ENCODE results near the gene ERVFRD-1.
"Not testable (repeated sequence)": the region's sequence is repeated elsewhere in the genome, so short reads cannot be mapped to it uniquely, and the experiment has no call there.

The ERVFRD-1 gene

GRCh38 chr6:11128608-11129007, 17.1 kb upstream of the ERVFRD-1 start:
- no peak for DNase-seq (ENCODE audit: low read depth)

- peak; percentile 18 for DNase-seq (ENCODE audit: low read depth)
Observed at GRCh38 chr6:11126876-11127275, 15.4 kb upstream of the ERVFRD-1 start.

GRCh38 chr6:11123978-11124377, 12.5 kb upstream of the ERVFRD-1 start:
- DNase-seq (ENCODE audit: low read depth), result no peak

- no peak for DNase-seq (ENCODE audit: low read depth)
Observed at GRCh38 chr6:11122380-11122779, 10.9 kb upstream of the ERVFRD-1 start.

- no peak for DNase-seq (ENCODE audit: low read depth)
Observed at GRCh38 chr6:11121851-11122250, 10.3 kb upstream of the ERVFRD-1 start.

- peak; percentile 60 for DNase-seq (ENCODE audit: low read depth)
Observed at GRCh38 chr6:11120271-11121005, 8.9 kb upstream of the ERVFRD-1 start.

GRCh38 chr6:11115808-11116536, 4.4 kb upstream of the ERVFRD-1 start:
- DNase-seq (ENCODE audit: low read depth), result peak; percentile 41

GRCh38 chr6:11113038-11113437, 1.5 kb upstream of the ERVFRD-1 start:
- DNase-seq (ENCODE audit: low read depth), result peak; percentile 24

- no peak for DNase-seq (ENCODE audit: low read depth)
Observed at GRCh38 chr6:11111769-11112437, 378 bp upstream of the ERVFRD-1 start.

- DNase-seq (ENCODE audit: low read depth), result no peak
Observed at GRCh38 chr6:11108726-11109125, 2.8 kb downstream of the ERVFRD-1 start.

- no peak for DNase-seq (ENCODE audit: low read depth)
Observed at GRCh38 chr6:11103065-11103464, 8.5 kb downstream of the ERVFRD-1 start.

- no peak for DNase-seq (ENCODE audit: low read depth)
Observed at GRCh38 chr6:11101417-11101816, 10.1 kb downstream of the ERVFRD-1 start.

- no peak for DNase-seq (ENCODE audit: low read depth)
Observed at GRCh38 chr6:11098004-11098403, 13.5 kb downstream of the ERVFRD-1 start.

GRCh38 chr6:11097476-11097875, 14.0 kb downstream of the ERVFRD-1 start:
- no peak for DNase-seq (ENCODE audit: low read depth)

- peak; percentile 73 for DNase-seq (ENCODE audit: low read depth)
Observed at GRCh38 chr6:11096109-11096508, 15.4 kb downstream of the ERVFRD-1 start.

- DNase-seq (ENCODE audit: low read depth), result no peak
Observed at GRCh38 chr6:11094941-11095340, 16.6 kb downstream of the ERVFRD-1 start.

- peak; percentile 68 for DNase-seq (ENCODE audit: low read depth)
Observed at GRCh38 chr6:11094411-11094851, 17.1 kb downstream of the ERVFRD-1 start.

- DNase-seq (ENCODE audit: low read depth), result peak; percentile 99
Observed at GRCh38 chr6:11093626-11094410, 17.7 kb downstream of the ERVFRD-1 start, which contains the start of gene SMIM13. TSS of gene SMIM13 (plus strand) at chr6:11093834. CDS start at chr6:11094314, 480 bp downstream.

- no peak for DNase-seq (ENCODE audit: low read depth)
Observed at GRCh38 chr6:11093376-11093625, 18.2 kb downstream of the ERVFRD-1 start.

- DNase-seq (ENCODE audit: low read depth), result no peak
Observed at GRCh38 chr6:11092668-11093375, 18.7 kb downstream of the ERVFRD-1 start.

GRCh38 chr6:11091141-11091540, 20.4 kb downstream of the ERVFRD-1 start:
- DNase-seq (ENCODE audit: low read depth), result not testable (repeated sequence)

GRCh38 chr6:11089695-11090094, 21.8 kb downstream of the ERVFRD-1 start:
- DNase-seq (ENCODE audit: low read depth), result no peak

All from EH (cell line).